ENCODE results near the gene ATP13A2. TPM values are rescaled to one million over a fixed set of nuclear protein-coding genes. Genes with fewer than 3 reads are reported as not detected.

Gene ATP13A2
- polyA plus RNA-seq, 1 of the 3 experiments (the other 2 are of a cell fraction): 29.3 TPM

DNA sequence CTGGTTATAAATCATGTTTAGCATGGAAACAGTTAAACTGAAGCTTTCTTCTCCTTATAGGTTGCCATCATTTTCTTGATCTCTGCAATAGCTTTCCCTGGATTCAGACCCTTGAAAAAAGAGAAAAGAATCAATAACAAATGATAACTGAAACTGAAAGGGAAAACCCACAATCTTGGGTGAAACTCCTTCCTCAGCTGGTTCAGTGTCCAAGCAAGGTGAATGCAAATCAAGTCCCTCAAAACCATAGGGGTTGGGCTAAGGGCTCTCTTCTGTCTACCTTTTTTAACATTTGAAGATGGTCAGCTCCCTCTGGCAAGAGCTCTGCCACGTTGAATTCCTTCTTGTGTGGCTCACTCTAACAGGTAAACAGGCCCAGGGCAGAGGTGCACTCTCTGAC is 7.1 kb upstream of the ATP13A2 start (continued):
- TF ChIP-seq, protein P1, sequence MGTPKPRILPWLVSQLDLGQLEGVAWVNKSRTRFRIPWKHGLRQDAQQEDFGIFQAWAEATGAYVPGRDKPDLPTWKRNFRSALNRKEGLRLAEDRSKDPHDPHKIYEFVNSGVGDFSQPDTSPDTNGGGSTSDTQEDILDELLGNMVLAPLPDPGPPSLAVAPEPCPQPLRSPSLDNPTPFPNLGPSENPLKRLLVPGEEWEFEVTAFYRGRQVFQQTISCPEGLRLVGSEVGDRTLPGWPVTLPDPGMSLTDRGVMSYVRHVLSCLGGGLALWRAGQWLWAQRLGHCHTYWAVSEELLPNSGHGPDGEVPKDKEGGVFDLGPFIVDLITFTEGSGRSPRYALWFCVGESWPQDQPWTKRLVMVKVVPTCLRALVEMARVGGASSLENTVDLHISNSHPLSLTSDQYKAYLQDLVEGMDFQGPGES (IDR thresholded peaks at IDR 0.05; ENCODE audit: low read depth, low read length): no peak
- TF ChIP-seq, protein P2, sequence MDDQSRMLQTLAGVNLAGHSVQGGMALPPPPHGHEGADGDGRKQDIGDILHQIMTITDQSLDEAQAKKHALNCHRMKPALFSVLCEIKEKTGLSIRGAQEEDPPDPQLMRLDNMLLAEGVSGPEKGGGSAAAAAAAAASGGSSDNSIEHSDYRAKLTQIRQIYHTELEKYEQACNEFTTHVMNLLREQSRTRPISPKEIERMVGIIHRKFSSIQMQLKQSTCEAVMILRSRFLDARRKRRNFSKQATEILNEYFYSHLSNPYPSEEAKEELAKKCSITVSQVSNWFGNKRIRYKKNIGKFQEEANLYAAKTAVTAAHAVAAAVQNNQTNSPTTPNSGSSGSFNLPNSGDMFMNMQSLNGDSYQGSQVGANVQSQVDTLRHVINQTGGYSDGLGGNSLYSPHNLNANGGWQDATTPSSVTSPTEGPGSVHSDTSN (IDR thresholded peaks at IDR 0.05): no peak

DNA sequence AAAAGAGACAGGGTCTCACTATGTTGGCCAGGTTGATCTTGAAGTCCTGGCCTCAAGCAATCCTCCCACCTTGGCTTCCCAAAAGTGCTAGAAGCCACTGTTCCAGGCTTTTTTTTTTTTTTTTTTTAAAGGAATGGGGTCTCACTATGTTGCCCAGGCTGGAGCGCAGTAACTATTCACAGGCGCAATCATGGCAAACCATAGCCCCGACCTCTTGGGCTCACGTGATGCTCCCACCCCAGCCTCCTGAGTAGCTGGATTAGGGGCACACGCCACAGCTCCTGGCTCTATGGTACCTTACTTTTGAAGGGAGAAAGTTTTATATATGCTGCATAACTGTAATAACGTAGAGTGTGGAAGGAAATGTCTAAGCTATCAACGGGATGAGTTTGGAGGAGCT is 5.7 kb upstream of the ATP13A2 start:
- no peaks in the 10 kb centered on the region for H4K20me1 ChIP-seq (ENCODE audit: insufficient read depth)
- ChIA-PET POLR2A (no interaction called here), CTCF (interaction anchor here (1.0 to 2.2 kb wide), 4 partner anchors 17 to 397 kb away, joined by 5 to 10 read pairs (median 6); no protein-coding TSS in a partner anchor)
- no peak overlapping the region for H3K4me2 ChIP-seq
- no peak overlapping the region for H2AFZ ChIP-seq (ENCODE audit: low read depth)
- WGBS (ENCODE audit: low lambda C conversion rate): 97% methylated on average over 7 of the region's 7 CpGs
- peaks cover 14% of the 10 kb centered on the region for H3F3A ChIP-seq (replicated peaks; ENCODE audit: insufficient read depth)
- no peaks in the 10 kb centered on the region for H3K79me2 ChIP-seq (ENCODE audit: insufficient read depth)
- DNase-seq: no peak
- H3K27ac ChIP-seq (ENCODE audit: low read depth in 2 of 2, low read length in 1 of 2): no peak overlapping the region
- H3K4me1 ChIP-seq (ENCODE audit: control insufficient read depth in 1 of 2, insufficient read depth in 2 of 2, low read depth in 1 of 2, low read length in 1 of 2): no peaks in the 10 kb centered on the region; a peak in 2 of 4 replicates
- TF ChIP-seq, protein P3, sequence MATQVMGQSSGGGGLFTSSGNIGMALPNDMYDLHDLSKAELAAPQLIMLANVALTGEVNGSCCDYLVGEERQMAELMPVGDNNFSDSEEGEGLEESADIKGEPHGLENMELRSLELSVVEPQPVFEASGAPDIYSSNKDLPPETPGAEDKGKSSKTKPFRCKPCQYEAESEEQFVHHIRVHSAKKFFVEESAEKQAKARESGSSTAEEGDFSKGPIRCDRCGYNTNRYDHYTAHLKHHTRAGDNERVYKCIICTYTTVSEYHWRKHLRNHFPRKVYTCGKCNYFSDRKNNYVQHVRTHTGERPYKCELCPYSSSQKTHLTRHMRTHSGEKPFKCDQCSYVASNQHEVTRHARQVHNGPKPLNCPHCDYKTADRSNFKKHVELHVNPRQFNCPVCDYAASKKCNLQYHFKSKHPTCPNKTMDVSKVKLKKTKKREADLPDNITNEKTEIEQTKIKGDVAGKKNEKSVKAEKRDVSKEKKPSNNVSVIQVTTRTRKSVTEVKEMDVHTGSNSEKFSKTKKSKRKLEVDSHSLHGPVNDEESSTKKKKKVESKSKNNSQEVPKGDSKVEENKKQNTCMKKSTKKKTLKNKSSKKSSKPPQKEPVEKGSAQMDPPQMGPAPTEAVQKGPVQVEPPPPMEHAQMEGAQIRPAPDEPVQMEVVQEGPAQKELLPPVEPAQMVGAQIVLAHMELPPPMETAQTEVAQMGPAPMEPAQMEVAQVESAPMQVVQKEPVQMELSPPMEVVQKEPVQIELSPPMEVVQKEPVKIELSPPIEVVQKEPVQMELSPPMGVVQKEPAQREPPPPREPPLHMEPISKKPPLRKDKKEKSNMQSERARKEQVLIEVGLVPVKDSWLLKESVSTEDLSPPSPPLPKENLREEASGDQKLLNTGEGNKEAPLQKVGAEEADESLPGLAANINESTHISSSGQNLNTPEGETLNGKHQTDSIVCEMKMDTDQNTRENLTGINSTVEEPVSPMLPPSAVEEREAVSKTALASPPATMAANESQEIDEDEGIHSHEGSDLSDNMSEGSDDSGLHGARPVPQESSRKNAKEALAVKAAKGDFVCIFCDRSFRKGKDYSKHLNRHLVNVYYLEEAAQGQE (IDR thresholded peaks at IDR 0.05; ENCODE audit: low read depth, low read length): no peak
- TF ChIP-seq TAF1 (IDR thresholded peaks at IDR 0.05; ENCODE audit: borderline replicate concordance, low read depth, low read length): no peak
- TF ChIP-seq RCOR1 (IDR thresholded peaks at IDR 0.05; ENCODE audit: low read length): no peak
- no peak for TF ChIP-seq SIN3A (IDR thresholded peaks at IDR 0.05; ENCODE audit: borderline replicate concordance, low read depth, low read length)
- no peak for TF ChIP-seq MXI1 (IDR thresholded peaks at IDR 0.05; ENCODE audit: low read depth, low read length)
- TF ChIP-seq TCF12 (IDR thresholded peaks at IDR 0.05): no peak
- TF ChIP-seq EZH2phosphoT487 (IDR thresholded peaks at IDR 0.05; ENCODE audit: borderline replicate concordance, low read depth): no peak
- TF ChIP-seq, protein P4, sequence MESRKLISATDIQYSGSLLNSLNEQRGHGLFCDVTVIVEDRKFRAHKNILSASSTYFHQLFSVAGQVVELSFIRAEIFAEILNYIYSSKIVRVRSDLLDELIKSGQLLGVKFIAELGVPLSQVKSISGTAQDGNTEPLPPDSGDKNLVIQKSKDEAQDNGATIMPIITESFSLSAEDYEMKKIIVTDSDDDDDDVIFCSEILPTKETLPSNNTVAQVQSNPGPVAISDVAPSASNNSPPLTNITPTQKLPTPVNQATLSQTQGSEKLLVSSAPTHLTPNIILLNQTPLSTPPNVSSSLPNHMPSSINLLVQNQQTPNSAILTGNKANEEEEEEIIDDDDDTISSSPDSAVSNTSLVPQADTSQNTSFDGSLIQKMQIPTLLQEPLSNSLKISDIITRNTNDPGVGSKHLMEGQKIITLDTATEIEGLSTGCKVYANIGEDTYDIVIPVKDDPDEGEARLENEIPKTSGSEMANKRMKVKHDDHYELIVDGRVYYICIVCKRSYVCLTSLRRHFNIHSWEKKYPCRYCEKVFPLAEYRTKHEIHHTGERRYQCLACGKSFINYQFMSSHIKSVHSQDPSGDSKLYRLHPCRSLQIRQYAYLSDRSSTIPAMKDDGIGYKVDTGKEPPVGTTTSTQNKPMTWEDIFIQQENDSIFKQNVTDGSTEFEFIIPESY (IDR thresholded peaks at IDR 0.05; ENCODE audit: borderline replicate concordance, low read depth): no peak
- TF ChIP-seq, protein P5, sequence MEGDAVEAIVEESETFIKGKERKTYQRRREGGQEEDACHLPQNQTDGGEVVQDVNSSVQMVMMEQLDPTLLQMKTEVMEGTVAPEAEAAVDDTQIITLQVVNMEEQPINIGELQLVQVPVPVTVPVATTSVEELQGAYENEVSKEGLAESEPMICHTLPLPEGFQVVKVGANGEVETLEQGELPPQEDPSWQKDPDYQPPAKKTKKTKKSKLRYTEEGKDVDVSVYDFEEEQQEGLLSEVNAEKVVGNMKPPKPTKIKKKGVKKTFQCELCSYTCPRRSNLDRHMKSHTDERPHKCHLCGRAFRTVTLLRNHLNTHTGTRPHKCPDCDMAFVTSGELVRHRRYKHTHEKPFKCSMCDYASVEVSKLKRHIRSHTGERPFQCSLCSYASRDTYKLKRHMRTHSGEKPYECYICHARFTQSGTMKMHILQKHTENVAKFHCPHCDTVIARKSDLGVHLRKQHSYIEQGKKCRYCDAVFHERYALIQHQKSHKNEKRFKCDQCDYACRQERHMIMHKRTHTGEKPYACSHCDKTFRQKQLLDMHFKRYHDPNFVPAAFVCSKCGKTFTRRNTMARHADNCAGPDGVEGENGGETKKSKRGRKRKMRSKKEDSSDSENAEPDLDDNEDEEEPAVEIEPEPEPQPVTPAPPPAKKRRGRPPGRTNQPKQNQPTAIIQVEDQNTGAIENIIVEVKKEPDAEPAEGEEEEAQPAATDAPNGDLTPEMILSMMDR (IDR thresholded peaks at IDR 0.05): no peak
- no peak for TF ChIP-seq GABPA (IDR thresholded peaks at IDR 0.05; ENCODE audit: low read depth)
- H3K9me2 ChIP-seq: no peaks in the 10 kb centered on the region
- H3K9me3 ChIP-seq: no peaks in the 10 kb centered on the region
- H3K36me3 ChIP-seq (replicated peaks in 1 of 2; ENCODE audit: control insufficient read depth in 1 of 2, insufficient read depth in 2 of 2, low read length in 1 of 2): peaks cover 13 to 38% of the 10 kb centered on the region in 2 experiments
- no peak overlapping the region for H3K4me3 ChIP-seq (ENCODE audit: low read depth in 2 of 2, low read length in 1 of 2)
- no peak overlapping the region for H3K9ac ChIP-seq
- no peaks in the 10 kb centered on the region for H3K27me3 ChIP-seq (ENCODE audit: insufficient read depth)
